Measurements from ENCODE around the gene PTPRC. TPM values are rescaled to one million over a fixed set of nuclear protein-coding genes. Genes with fewer than 3 reads are reported as not detected.

The PTPRC gene
- polyA plus RNA-seq, 10 donors: 3.6 to 40.0 (median 5.5) TPM

GRCh38 chr1:198641966-198642668 lies 3.3 kb downstream of the PTPRC start:
- DNase-seq: no peak

DNA sequence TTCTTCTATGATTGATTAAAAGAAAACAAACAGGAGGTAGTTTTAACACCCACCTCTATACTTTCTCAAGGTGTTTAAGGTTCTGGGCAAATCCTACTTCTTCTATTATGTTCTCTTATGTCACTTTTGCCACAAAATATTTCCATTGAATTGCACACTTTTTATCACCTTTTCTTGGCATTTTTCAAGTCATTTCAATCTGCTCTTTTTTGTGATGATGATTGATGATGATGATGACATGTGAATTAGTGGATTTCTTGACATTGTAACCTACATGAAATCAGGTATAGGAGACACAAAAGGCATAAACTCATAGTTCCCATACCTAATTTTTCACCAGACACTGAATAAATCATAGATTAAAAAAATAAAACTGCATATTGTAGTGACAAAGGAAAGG lies 4.1 kb downstream of the PTPRC start:
- no peak for DNase-seq

DNA sequence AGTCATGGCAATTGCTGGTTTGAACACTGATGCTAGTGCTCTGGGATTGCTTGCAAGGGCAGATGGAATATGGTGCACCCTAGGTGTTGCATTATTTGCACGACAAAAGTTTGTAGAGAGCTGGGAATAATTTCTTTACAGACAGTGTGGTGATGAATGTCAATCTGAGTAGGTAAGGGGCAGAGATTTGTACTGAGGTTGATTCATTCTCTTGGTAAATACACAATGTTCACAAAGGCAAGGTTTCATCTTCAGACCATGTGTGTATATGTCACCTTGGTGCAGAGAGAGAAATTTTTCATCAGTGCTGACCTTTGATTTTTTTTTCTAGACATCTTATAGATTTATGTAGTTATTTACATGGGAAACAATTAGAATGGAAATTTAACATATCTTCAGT lies 5.0 kb downstream of the PTPRC start:
- DNase-seq: no peak

GRCh38 chr1:198647055-198647454 lies 8.2 kb downstream of the PTPRC start:
- DNase-seq: no peak

DNA sequence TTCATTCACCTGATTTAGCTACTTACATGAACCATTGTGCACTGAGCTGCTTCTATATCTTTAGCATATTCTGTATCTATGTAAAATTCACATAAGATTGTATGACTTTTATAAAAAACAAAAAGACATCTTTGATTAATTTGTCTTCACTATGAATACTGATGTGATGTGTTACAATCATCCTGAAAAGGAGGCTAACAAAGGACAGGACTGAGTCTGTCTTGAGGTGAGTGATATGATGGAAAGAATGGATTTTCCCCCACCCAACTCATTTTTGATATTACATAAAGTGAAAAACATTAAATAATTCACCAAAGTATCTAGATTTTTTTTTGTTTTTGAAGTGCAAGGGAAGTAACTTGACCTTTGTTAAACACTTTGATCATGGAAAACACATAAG lies 9.8 kb downstream of the PTPRC start:
- DNase-seq: no peak

DNA sequence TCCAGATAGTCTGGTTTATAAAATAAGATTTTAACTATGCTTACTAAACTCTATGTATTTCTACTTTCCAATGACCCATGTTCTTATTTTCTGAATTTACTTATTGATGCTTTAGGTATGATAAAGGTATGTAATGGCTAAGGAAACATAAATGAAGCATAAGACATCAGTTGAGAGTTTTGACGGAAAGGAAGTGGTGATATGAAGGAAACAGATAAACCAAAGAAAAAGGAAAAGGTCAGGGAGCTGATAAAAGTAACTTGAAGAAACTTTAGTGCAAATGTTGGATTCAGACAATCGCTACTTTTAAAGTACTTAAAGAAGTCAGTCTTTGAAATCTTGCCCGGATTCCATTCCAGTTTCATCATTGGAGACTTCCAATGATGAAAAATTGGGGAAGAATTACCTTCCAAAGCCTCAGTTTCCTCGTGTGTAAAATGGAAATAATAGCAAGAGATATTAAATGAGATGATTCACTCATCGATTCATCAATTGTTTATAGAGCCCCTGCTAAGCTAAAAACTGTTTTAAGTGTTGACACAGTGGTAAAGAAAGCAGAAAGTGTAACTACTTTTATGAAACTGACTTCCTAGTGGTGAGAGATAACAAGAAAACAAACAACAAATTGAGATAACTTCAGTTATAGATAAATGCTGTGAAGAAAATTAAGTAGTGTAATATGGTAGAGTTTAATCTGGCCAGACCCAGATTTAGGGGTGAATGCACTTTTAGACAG lies 10.6 kb downstream of the PTPRC start:
- DNase-seq: no peak

GRCh38 chr1:198649968-198650338 lies 11.1 kb downstream of the PTPRC start:
- DNase-seq: no peak

- no peak for DNase-seq
These were observed 11.7 kb downstream of the PTPRC start for GRCh38 chr1:198650506-198650905.

- no peak for DNase-seq
These were observed 13.0 kb downstream of the PTPRC start for GRCh38 chr1:198651650-198652400.

DNA sequence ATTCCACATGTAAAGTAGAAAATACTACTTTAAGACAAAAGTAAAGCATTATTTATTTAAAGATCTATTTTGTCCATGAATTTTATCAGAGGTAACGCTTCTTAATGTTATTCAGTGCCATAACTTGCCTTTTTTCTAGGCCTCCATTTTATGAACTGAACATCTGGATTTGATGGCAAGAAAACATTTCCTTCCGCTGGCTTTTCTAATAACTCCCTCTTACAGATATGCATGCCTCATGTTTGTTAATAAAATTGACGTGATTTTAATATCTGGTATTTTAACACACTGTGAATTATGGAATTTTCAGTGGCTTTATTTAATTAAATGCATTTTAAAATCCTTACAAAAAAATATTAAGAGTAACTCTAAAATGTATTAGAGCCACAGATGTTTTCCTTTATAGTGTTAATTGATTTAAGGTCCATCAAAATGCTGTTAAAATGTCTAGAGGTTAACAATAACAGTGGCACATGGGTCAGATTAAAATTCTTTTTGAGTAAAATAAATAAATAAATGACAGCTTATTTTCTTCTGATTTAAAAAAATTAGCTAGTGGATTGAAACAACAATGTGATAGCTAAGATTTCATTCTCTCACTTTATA lies 15.1 kb downstream of the PTPRC start:
- no peak for DNase-seq

DNA sequence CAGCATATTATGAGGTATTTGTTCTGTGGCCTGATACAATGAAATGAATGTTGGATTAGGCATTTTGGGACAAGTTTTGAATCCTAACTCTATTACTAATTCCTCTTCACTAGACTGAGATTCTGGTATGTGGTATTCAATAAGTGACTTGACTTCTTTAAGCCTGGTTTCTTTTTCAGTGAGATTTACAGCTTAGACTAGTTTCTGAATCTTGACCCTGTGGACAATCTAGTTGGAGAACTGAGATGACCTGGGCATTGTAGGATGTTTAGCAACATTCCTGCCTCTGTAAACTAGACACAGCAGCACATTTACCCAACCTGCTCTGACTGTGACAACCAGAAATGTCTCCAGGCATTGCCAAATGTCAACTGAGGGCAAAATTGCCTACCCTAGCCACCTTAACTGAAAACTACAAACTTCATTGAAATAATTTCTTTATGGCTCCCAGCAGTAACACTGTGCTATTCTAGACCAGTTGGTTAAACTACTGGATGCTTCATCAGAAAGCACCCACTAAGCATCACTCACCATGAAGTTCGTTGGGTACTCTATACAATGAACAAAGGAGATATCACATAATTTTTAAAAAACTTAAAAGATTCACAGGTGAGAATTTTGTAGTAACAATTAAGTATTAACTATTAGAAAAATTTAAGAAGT lies 16.8 kb downstream of the PTPRC start:
- no peak for DNase-seq

DNA sequence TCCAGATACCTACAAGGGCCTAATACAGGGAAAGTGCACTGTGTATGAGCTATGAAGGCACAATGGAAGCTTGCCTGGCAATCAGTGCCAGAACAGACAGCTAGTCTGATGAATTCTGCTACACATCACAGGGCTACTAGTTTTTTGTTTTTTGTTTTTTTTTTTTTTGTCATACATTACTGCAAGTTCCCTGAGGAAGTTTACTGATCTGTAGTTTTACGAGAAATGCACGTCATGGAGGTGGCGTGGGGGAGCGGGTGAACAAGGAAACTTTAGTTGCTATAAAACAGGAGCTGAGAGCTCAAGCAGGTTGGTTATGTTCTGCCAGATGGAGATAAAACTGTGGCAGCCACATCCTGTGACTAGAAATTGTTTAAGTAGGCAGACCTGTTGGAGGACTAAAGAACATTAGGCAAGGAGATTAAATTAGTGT lies 17.7 kb downstream of the PTPRC start:
- no peak for DNase-seq

DNA sequence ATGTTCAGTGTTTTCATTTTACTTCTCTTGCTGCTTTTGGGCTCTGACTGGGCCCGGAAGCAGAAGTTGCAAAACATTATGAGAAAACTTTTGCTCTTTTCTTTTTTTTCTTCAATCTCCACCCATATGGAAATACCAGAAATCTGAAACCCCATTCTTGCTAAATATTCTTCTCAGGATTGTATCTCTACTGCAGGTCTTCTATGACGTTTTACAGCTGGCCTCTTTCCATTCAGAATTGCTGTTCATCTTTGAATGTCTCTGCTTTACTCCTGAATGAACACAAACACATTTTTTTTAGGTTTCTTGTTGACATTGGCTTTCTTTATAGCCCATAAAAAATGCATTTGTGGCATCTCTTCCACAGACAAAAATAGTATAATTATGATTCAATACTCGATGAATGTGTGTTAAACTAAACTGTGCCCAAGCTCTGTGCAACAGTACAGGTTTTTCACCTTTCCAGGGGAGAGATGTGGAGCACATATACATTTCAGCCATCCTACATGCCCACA lies 18.8 kb downstream of the PTPRC start:
- DNase-seq: peak; percentile 24 to 96 (median 43)

- DNase-seq: no peak
These were observed 21.8 kb downstream of the PTPRC start for GRCh38 chr1:198660341-198661261.

- no peak for DNase-seq
These were observed 24.0 kb downstream of the PTPRC start for GRCh38 chr1:198662821-198663220.

DNA sequence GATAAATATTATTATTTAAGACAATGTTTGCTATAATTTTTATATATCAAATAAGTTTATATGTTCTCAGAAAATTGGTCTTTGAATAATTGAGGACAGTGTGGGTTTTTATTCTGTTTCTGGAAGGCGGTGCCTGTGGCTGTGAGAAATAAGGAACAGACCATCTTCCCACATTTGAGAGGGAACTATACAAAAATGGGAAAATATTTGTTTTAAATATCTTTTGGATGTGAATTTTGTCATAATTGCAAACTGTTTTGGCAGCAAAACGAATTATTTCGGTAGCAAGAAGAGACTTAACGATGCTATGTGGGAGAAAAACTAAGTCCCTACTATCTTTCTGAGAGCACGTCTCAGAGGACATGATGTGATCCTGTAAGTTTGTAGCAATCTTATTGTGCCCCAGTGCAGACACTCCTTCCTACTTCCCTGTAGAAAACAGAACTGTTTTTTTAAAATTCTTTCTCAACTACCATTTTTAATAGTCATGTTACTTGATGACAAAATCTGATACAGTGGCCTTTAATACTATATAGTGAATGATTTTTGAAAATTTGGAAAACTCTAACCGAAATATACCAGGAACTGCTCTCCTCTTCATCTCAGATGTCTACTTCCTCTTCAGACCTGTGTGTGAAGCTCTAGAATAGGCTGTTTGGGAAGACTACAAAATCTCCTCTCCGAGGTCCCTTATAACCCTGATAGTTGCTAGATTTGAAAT lies 25.4 kb downstream of the PTPRC start:
- no peak for DNase-seq

DNA sequence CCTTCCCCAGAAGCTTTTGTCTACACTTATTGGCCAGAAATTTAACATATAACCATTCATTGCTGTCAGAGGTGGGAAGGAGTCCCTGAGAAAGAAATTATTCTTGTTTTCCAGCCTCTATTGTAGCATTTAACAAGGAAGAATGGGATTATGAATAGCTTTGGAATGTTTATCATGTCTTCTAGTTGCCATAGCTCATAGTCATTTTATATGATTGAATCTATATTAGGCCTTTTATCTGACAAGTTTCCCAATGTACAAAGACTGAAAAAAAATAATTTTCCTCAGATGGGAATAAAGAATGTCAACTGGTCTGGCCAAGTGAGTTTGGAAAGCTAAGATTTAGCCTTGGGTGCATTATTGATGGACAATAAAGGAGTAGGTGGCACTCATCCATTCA lies 28.3 kb downstream of the PTPRC start:
- DNase-seq: peak in 1 of 3 donors; percentile 49

DNA sequence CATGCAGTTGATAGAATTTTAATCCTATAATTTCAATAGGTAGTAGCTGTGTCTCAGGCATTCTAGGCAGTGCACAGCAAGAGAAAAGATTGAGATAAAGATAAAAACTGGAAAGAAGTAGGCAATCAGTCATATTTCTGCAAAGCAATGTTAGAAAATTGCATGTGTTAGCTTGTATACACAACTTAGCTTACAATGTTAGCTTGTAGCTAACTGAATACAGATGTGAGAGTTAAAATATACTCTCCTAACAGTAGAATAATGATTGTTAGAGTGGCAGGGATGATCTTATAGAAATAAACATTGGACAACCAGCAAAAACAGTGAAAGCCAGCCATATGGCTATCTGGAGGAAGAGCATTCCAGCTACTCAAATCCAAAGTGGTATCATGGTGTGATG lies 29.0 kb downstream of the PTPRC start:
- no peak for DNase-seq

GRCh38 chr1:198669023-198669698 lies 30.3 kb downstream of the PTPRC start:
- DNase-seq: peak in 1 of 3 donors; percentile 76
